ENCODE measurements around the gene WNT3A.

- no peak for TF ChIP-seq POLR2AphosphoS5 (IDR thresholded peaks at IDR 0.05; ENCODE audit: insufficient read depth in 1 of 2, low read depth in 1 of 2)
- TF ChIP-seq CTCF (IDR thresholded peaks at IDR 0.05), result no peak
Measured at GRCh38 chr1:228100822-228101613, 94.2 kb downstream of the WNT3A start.

Data from vagina (tissue), 2 donors.